Caco-2 (cell line): ENCODE data around the gene PTPA. TPM values are rescaled to one million over a fixed set of nuclear protein-coding genes. Genes with fewer than 3 reads are reported as not detected.

ENCODE experiments used
- BruUV-seq: library from RNA; stranded (reverse); fragments of 400-500 nt; replicated peaks from 2 replicates; lab custom pipeline; 2021; lab: Mats Ljungman, UMichigan
- CTCF ChIA-PET: fragments of 300-600 bp; sonication (Branson Sonifier 250); formaldehyde crosslinking; loops from one replicate; lab custom pipeline; 2022; ENCODE audit warnings: antibody characterized with exemption; lab: Charles Lee
- POLR2A ChIA-PET: fragments of 300-600 bp; sonication (Branson Sonifier 250); formaldehyde crosslinking; loops from one replicate; lab custom pipeline; 2022; ENCODE audit warnings: antibody characterized with exemption; lab: Charles Lee
- DNase-seq, 2 experiments: peaks; one replicate each; pipeline versions ENCODE4 v3.0.0 to v3.0.0-alpha.2; 2020 to 2022
- H3K27me3 ChIP-seq: replicated peaks from 2 replicates; pipeline ENCODE4 v1.6.0; 2011; ENCODE audit warnings: low read length; ENCODE audit not compliant: control insufficient read depth, insufficient read depth
- H3K36me3 ChIP-seq: 2 replicates; pipeline ENCODE4 v1.5.1; 2011; ENCODE audit warnings: low read length; ENCODE audit not compliant: control insufficient read depth, insufficient read depth
- H3K4me1 ChIP-seq: fragments of 250-450 bp; sonication (Bioruptor Pico); 2 replicates; pipeline ENCODE4 v1.5.1; 2020; ENCODE audit warnings: mild to moderate bottlenecking
- H3K4me3 ChIP-seq: 2 replicates; pipeline ENCODE4 v1.5.1; 2011; ENCODE audit warnings: low read depth, mild to moderate bottlenecking, control low read depth, low read length
- H3K9me3 ChIP-seq: fragments of 250-450 bp; sonication (Bioruptor Pico); 2 replicates; pipeline ENCODE4 v1.5.1; 2020; ENCODE audit warnings: mild to moderate bottlenecking, moderate library complexity
- H3K27ac Mint-ChIP-seq: one replicate; pipeline ENCODE4 v1.8.0; 2022; ENCODE audit warnings: mixed read lengths; ENCODE audit not compliant: unreplicated experiment
- H3K27me3 Mint-ChIP-seq: one replicate; pipeline ENCODE4 v1.8.0; 2022; ENCODE audit warnings: mixed read lengths; ENCODE audit not compliant: insufficient read depth, unreplicated experiment
- H3K36me3 Mint-ChIP-seq: one replicate; pipeline ENCODE4 v1.8.0; 2022; ENCODE audit warnings: mild to moderate bottlenecking, mixed read lengths; ENCODE audit not compliant: insufficient read depth, unreplicated experiment
- H3K4me1 Mint-ChIP-seq: one replicate; pipeline ENCODE4 v1.8.0; 2022; ENCODE audit warnings: low read depth, mixed read lengths; ENCODE audit not compliant: unreplicated experiment
- H3K4me3 Mint-ChIP-seq: one replicate; pipeline ENCODE4 v1.8.0; 2022; ENCODE audit warnings: mild to moderate bottlenecking, moderate library complexity, mixed read lengths; ENCODE audit not compliant: unreplicated experiment
- H3K9me3 Mint-ChIP-seq: one replicate; pipeline ENCODE4 v1.8.0; 2022; ENCODE audit warnings: mixed read lengths; ENCODE audit not compliant: unreplicated experiment
- CTCF ChIP-seq, 2 experiments: fragments of 200-600 bp in 1 of 2; IDR thresholded peaks; 1 replicate in 1 of 2; 2 replicates in 1 of 2; pipeline versions ENCODE4 v1.5.1 to v1.8.0; 2011 to 2022; ENCODE audit warnings: antibody characterized with exemption in 1 of 2, control low read depth in 1 of 2, inconsistent platforms in 1 of 2, low read depth in 1 of 2, low read length in 1 of 2, mild to moderate bottlenecking in 1 of 2, moderate library complexity in 1 of 2; ENCODE audit not compliant: insufficient read depth in 1 of 2, severe bottlenecking in 1 of 2, unreplicated experiment in 1 of 2
- intact Hi-C: fragments of 100-400 bp; cut with micrococcal nuclease; formaldehyde crosslinking; loops from one replicate; pipeline ENCODE4 v1.10.0; 2022; ENCODE audit not compliant: unreplicated experiment
- total RNA-seq: library from RNA; stranded (reverse); gene quantifications from 2 replicates; pipeline ENCODE4 v1.2.3, GENCODE V29; 2022

The PTPA gene
- total RNA-seq, 1 experiment from 2014 or later: 100 TPM

- intact Hi-C loops: loop anchor here (10.0 kb wide), 1 partner anchor 445 kb away; no protein-coding TSS in a partner anchor
- DNase-seq: no peak
- Histone ChIP-seq H3K36me3 (no peaks in the 10 kb centered on the region), H3K27me3 (no peaks in the 10 kb centered on the region), H3K4me1 (peaks cover 23% of the 10 kb centered on the region), H3K4me3 (no peak overlapping the region), H3K9me3 (no peaks in the 10 kb centered on the region)
- no peak overlapping the region for H3K4me3 Mint-ChIP-seq
- no peaks in the 10 kb centered on the region for H3K9me3 Mint-ChIP-seq
- H3K27me3 Mint-ChIP-seq: no peaks in the 10 kb centered on the region
- no peak for TF ChIP-seq CTCF (IDR thresholded peaks at IDR 0.05; ENCODE audit: insufficient read depth in 1 of 2, low read depth in 1 of 2, low read length in 1 of 2, severe bottlenecking in 1 of 2, unreplicated experiment in 1 of 2)
- no peak overlapping the region for H3K27ac Mint-ChIP-seq
- no peaks in the 10 kb centered on the region for H3K36me3 Mint-ChIP-seq
- POLR2A ChIA-PET: interaction anchor here (0.7 kb wide), 1 partner anchor 81 kb away, joined by 6 read pairs; no protein-coding TSS in a partner anchor
- no TSS peak for BruUV-seq
- H3K4me1 Mint-ChIP-seq: peaks cover 31% of the 10 kb centered on the region
- CTCF ChIA-PET: interaction anchor here (0.5 kb wide), 1 partner anchor 528 kb away, joined by 3 read pairs; no protein-coding TSS in a partner anchor
Measured at GRCh38 chr9:129170229-129170628, 59.0 kb downstream of the PTPA start.

- Mint-ChIP-seq H3K4me3 (no peak overlapping the region), H3K27ac (no peak overlapping the region), H3K36me3 (no peaks in the 10 kb centered on the region), H3K4me1 (peaks cover 18% of the 10 kb centered on the region), H3K9me3 (no peaks in the 10 kb centered on the region), H3K27me3 (no peaks in the 10 kb centered on the region)
- ChIA-PET POLR2A (no interaction called here), CTCF (interaction anchor here (0.6 to 1.3 kb wide), 4 partner anchors 9 to 613 kb away, joined by 3 to 5 read pairs (median 4); no protein-coding TSS in a partner anchor)
- Histone ChIP-seq H3K27me3 (no peaks in the 10 kb centered on the region), H3K36me3 (no peaks in the 10 kb centered on the region), H3K4me1 (peaks cover 12% of the 10 kb centered on the region), H3K4me3 (no peak overlapping the region), H3K9me3 (no peaks in the 10 kb centered on the region)
- no peak for TF ChIP-seq CTCF (IDR thresholded peaks at IDR 0.05; ENCODE audit: insufficient read depth in 1 of 2, low read depth in 1 of 2, low read length in 1 of 2, severe bottlenecking in 1 of 2, unreplicated experiment in 1 of 2)
- no TSS peak for BruUV-seq
- no peak for DNase-seq
- intact Hi-C loops: loop anchor here (10.0 kb wide), 1 partner anchor 443 kb away; no protein-coding TSS in a partner anchor
Measured at GRCh38 chr9:129171993-129172751, 61.0 kb downstream of the PTPA start.

GRCh38 chr9:129172816-129173215 lies 61.6 kb downstream of the PTPA start:
- H3K4me1 ChIP-seq: peaks cover 9% of the 10 kb centered on the region
- Mint-ChIP-seq H3K36me3 (peaks cover 2% of the 10 kb centered on the region), H3K4me3 (no peak overlapping the region), H3K27ac (no peak overlapping the region), H3K27me3 (no peaks in the 10 kb centered on the region), H3K4me1 (peaks cover 12% of the 10 kb centered on the region), H3K9me3 (no peaks in the 10 kb centered on the region)
- H3K36me3 ChIP-seq: no peaks in the 10 kb centered on the region
- no TSS peak for BruUV-seq
- no peak for TF ChIP-seq CTCF (IDR thresholded peaks at IDR 0.05; ENCODE audit: insufficient read depth in 1 of 2, low read depth in 1 of 2, low read length in 1 of 2, severe bottlenecking in 1 of 2, unreplicated experiment in 1 of 2)
- no peak for DNase-seq
- H3K9me3 ChIP-seq: no peaks in the 10 kb centered on the region
- ChIA-PET POLR2A (no interaction called here), CTCF (interaction anchor here (0.6 to 1.3 kb wide), 4 partner anchors 8 to 612 kb away, joined by 3 to 5 read pairs (median 4); no protein-coding TSS in a partner anchor)
- intact Hi-C loops: loop anchor here (10.0 kb wide), 1 partner anchor 442 kb away; no protein-coding TSS in a partner anchor
- H3K4me3 ChIP-seq: no peak overlapping the region
- no peaks in the 10 kb centered on the region for H3K27me3 ChIP-seq
